GM11168 (cell line): ENCODE measurements around the gene LCORL.
"Not testable (repeated sequence)": the region's sequence is repeated elsewhere in the genome, so short reads cannot be mapped to it uniquely, and the experiment has no call there.

Source experiments
- in situ Hi-C: fragments of 300-500 bp; cut with MboI; formaldehyde crosslinking; loops from one replicate; pipeline ENCODE4 v1.12.0; 2022; ENCODE audit warnings: low sequenced_read_pairs; ENCODE audit not compliant: unreplicated experiment

Gene LCORL

GRCh38 chr4:18021720-18022571, at the start of gene LCORL:
TSS of gene LCORL (minus strand) at chr4:18021755. CDS start at chr4:18021751, 4 bp downstream.
- in situ Hi-C loops, result loop anchor here (10.0 kb wide), 1 partner anchor 187 kb away; no protein-coding TSS in a partner anchor

- in situ Hi-C loops, result no loop called here
These were observed 48.3 kb upstream of the LCORL start for GRCh38 chr4:18069810-18070209.

- in situ Hi-C loops, result no loop called here
These were observed 45.5 kb upstream of the LCORL start for GRCh38 chr4:18067031-18067430.

- in situ Hi-C loops, result no loop called here
These were observed 41.5 kb upstream of the LCORL start for GRCh38 chr4:18063079-18063478.

DNA sequence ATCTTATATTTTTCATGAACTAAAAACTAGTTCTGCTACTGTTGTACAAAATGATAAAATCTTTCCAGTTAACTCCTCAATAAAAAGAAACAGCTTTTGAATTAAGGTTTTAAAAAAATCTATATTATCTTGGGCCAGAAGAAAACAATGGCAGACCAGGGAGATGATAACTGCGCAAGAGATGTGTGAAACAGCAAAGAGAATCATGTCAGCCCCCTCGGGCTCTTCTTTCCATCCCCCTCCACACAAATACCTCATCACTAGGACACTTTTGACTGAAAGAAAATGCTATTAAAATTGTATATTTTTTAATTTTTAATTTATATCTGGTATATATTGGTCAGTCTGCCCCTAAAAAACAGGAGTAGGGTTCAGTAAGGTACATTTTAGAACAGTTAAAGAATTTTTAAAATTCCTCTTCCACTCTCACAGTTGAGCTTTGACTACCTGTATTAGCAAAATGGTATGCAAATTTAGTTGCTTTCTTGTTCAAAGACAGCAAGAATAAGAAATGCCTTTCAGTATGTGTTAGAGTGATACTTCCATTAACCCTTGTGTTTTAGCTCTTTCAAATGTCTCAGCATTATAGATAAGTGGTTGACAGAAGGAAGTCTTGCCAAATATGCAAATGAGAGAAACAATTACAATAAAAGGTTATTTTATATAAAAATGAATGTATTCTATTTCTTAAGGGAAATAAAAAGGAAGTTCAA, 36.4 kb upstream of the LCORL start:
- in situ Hi-C loops, result no loop called here

GRCh38 chr4:18056030-18056429, 34.5 kb upstream of the LCORL start:
- in situ Hi-C loops, result no loop called here

DNA sequence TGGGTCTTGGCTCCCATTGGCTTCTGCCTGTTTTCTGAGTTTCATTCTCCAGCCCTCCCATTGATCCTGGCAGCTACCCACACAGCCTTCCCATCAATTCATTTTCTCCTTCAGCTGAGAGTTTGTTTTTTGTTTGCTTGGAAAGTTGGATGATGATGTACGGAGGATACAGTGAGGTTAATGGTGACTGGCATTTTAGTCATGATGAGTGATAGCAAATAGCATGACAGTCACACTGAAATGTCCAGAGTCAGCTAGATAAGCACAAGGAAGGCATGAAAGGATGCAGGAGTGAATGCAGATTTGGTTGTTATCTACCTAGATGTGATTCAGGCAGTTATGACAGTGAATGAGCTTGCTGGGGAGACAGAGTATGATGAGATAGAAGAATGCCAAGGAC, 30.6 kb upstream of the LCORL start:
- in situ Hi-C loops, result no loop called here

DNA sequence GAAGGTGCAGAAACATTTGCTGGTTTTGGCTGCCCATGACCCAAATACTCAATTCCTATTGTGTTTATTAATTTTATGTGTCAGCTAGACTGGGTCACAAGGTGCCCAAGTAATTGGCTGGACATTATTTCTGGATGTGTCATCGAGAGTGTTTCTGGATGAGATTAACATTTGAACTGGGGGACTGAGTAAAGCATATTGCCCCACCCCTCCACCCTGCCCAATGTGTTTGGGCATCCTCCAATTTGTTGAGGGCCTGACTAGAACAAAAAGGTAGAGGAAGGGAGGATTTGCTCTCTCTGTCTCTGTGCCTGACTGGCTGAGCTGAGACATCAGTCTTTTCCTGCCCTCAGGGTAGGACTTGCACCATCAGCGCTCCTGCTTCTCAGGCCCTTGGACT, 29.7 kb upstream of the LCORL start:
- in situ Hi-C loops, result no loop called here

DNA sequence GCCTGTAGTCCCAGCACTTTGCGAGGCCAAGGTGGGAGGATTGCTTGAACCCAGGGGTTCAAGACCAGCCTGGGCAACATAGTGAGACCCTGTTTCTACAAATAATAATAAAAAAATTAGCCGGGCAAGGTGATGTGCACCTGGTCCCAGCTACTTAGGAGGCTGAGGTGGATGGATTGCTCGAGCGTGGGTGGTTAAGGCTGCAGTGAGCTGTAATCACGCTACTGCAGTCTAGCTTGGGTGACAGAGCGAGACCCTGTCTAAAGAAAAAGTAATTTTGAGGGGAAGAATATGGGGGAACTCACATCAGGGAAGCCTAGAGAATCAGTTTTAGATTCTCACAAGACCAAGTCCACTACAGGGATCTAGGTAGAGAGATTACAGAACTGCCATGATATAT, 28.9 kb upstream of the LCORL start:
- in situ Hi-C loops, result no loop called here

DNA sequence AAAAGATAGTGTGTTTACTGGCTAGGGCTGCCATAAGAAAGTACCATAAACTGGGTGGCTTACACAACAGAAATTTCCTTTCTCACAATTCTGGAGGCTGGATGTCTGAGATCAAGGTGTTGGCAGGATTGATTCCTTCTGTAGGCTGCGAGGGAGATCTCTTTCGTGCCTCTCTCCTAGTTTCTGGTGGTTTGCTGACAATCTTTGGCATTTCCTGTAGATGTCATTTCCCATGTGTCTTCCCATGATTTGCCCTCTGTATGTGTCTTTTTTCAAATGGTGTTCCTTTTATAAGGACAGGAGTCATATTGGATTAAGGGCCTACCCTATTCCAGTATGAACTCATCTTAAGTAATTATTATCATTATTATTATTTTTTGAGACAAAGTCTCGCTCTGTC, 27.9 kb upstream of the LCORL start:
- in situ Hi-C loops, result no loop called here

DNA sequence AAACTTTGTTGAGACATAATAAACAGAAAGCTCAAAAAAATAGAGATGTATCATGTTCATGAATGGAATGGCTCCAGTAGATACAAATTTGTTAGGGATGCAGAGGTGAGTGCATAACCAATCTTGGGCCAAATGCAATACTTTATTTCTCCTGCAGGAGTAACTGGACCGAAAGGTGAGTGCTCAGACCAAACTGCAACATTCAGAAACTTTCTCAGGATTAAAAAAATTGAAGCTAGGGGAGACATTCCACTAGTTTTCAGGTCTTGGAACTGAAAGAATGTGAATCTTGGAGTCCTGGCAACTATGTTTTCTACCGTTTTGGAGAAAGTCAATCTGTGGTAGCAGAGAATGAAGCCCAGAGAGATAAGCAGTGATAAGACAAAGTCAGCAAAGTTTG, 21.2 kb upstream of the LCORL start:
- in situ Hi-C loops, result no loop called here

DNA sequence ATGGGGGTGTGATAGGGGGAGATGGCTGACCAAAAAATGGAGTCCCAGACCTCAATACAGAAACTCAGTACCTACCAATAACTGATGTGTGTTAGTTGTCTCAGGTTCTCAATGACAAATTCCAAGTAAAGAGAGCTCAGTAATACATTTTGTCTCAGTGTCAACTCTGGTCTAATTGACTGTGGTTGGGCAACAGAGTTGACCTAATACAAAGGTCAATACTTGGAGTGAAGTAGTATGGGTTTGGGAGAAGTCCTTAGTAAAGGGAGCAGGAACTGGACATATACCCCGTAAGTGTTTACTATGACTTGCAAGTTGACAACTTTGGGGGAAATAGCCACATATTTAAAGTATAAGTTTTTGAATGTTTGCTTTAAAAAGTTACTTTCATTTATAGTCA, 20.5 kb upstream of the LCORL start:
- in situ Hi-C loops, result no loop called here

DNA sequence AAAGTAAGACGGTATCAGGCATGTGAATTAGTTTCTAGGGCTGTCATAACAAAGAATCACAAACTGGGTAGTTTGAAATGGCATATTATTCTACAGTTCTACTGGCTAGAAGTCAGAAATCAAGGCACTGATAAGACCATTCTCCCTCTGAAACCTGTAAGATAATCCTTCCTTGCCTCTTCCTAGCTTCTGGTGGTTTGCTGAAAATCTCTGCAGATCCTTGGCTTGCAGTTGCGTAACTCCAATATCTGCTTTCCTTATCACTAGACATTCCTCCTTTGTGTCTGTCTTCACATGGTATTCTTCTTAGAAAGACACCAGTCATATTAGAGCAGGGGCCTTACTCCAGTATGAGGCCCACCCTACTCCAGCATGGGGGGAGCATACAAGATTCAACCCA, 19.6 kb upstream of the LCORL start:
- in situ Hi-C loops, result no loop called here

- in situ Hi-C loops, result no loop called here
These were observed 17.6 kb upstream of the LCORL start for GRCh38 chr4:18039113-18039512.

DNA sequence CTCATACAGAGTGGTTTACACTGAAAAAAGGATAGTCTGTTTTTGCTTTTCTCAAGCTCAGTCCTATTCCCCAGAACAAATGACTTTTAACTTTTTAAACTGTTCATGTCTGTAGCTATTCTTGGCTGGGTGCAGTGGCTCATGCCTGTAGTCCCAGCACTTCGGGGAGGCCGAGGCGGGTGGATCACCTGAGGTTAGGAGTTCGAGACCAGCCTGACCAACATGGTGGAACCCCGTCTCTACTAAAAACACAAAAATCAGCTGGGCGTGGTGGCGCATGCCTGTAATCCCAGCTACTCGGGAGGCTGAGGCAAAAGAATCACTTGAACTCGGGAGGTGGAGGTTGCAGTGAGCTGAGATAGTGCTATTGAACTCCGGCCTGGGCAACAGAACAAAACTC, 14.8 kb upstream of the LCORL start:
- in situ Hi-C loops, result not testable (repeated sequence)

DNA sequence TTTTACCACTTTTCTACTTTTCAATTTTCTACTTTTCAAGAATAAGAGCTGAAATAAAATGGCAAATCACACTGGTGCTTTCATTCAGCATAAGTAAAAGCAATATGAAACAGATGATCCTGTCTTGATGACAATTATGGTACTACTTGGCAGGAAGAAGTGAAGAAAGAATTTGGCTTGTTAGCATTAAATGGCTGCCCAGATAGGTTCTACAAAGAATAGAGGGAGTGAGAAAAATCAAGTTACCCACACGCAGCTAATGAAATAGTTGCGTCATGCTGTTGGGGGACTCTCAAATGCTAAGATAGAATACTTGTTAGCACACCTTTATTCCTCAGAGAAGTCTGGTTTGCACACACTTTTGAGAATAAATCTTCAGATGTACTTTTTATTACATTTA, 12.5 kb upstream of the LCORL start:
- in situ Hi-C loops, result no loop called here

DNA sequence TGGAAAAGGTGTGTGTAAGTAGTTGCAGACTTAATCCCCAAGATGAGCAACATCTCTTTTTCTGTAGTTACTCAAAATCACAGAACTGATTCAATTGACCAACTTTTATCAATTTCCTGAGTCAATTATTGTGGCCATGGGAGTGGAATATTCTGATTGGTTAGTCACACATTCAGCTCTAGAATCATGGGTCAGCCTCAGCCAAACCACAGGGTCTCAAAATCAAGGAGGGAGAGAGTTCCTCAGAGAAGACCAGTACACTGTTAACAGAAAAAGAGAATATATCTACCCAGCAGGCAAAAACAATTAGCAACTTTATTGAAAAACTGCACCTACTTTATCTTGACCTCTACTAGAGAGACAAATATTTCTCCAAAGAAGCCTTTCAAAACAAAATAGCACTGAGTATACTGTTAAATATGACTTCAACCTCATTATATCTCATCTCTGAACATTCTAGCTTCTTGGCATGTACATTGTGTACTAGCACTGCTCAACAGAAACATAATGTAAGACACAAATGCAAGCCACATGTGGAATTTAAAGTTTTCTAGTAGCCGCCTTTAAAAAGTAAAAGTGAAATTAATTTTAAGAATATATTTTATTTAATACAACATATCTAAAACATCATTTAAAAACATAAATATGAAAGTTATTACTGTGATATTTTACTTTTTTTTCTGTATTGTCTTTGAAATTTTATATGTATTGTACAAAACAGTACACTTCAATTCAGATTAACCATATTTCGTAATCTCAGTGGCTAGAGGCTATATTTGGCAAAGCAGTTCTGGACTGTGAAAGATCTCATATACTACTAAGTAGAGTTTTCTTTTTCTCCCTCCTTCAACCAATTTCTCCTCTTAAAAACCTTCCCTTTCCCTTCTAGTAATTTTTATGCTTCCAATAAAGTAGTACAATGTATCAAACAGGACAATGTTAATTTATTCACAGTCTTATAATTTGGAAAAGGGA, 11.8 kb upstream of the LCORL start:
- in situ Hi-C loops, result no loop called here

DNA sequence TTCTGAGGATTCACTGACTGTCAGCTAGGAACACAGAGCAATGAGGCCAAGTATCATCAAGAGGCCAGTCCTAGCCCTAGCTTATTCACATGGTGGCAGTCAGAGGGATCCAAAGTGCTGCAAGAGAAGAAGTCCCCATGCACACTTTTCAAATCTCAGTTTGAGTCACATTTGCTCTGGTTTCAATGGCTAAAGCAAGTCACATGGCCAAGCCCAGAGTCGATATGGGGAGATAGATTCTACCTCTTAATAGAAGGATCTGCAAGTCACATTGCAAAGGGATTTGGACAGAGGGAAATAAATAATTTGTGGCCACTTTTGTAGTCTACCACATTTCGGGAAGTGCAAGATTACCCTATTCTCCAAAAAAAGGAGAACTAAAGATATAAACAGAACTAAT, 3.7 kb upstream of the LCORL start:
- in situ Hi-C loops, result loop anchor here (10.0 kb wide), 1 partner anchor 190 kb away; no protein-coding TSS in a partner anchor

DNA sequence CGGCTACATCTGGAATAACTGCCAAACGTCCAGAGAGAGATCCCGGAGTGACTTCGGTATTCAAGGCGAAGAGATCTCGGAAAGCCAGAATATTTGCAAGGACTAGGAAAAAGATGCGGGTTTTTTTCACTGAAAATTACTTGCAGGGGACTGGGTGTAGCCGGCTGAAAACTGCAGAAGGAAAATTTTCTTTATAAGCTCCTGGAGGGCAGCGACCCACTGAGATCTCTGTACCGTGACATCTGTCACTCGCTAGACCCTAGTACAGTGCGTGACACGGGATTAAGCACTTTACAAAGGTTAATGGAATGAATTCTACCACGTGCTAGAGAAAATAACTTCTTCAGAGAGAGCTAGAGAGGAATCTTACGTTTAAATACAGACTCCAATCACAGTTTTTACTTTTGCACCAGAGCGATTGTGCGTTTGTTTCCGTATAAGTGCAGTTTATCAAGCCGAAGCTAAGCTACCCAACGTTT, 1.1 kb upstream of the LCORL start:
- in situ Hi-C loops, result loop anchor here (10.0 kb wide), 1 partner anchor 188 kb away; no protein-coding TSS in a partner anchor

GRCh38 chr4:18021470-18021719, 160 bp downstream of the LCORL start:
- in situ Hi-C loops, result loop anchor here (10.0 kb wide), 1 partner anchor 187 kb away; no protein-coding TSS in a partner anchor
